Measurements from ENCODE around the gene AP1S1. TPM values are rescaled to one million over a fixed set of nuclear protein-coding genes. Genes with fewer than 3 reads are reported as not detected.

AP1S1 gene
- total and polyA plus RNA-seq, 9 of the 15 experiments (the other 6 are each of a cell fraction or from before 2014, with no cell fraction given): 4.4 to 149 (median 89.4) TPM

- TF ChIP-seq FOSL1 (tag; conservative IDR thresholded peaks at IDR 0.05) (peak; percentile 100), ZFP1 (CRISPR knock-in tag; IDR thresholded peaks at IDR 0.05) (no peak), CREM (IDR thresholded peaks at IDR 0.05; ENCODE audit: low read depth) (peak; percentile 95), TCFL5 (CRISPR knock-in tag; conservative IDR thresholded peaks at IDR 0.05) (no peak), C11orf30 (IDR thresholded peaks at IDR 0.05; ENCODE audit: low read depth) (peak; percentile 89), ZNF224 (CRISPR knock-in tag; IDR thresholded peaks at IDR 0.05) (no peak), RUNX1 (IDR thresholded peaks at IDR 0.05; ENCODE audit: low read depth) (no peak), PRMT5 (CRISPR knock-in tag; IDR thresholded peaks at IDR 0.05) (no peak), USF2 (CRISPR knock-in tag; IDR thresholded peaks at IDR 0.05) (peak; percentile 87), CBX8 (IDR thresholded peaks at IDR 0.05; ENCODE audit: borderline replicate concordance, extremely low read depth, low read depth, low read length, poor library complexity, severe bottlenecking) (no peak), NR2F6 (CRISPR knock-in tag; IDR thresholded peaks at IDR 0.05) (no peak), ZNF274 (IDR thresholded peaks at IDR 0.05; ENCODE audit: borderline replicate concordance, low read depth, low read length) (no peak), RFX7 (CRISPR knock-in tag; IDR thresholded peaks at IDR 0.05) (no peak), HMBOX1 (IDR thresholded peaks at IDR 0.05) (no peak), SRSF9 (IDR thresholded peaks at IDR 0.05; ENCODE audit: borderline replicate concordance, low read depth, low read length) (no peak), ZKSCAN3 (CRISPR knock-in tag; IDR thresholded peaks at IDR 0.05) (no peak), CC2D1A (IDR thresholded peaks at IDR 0.05) (peak; percentile 81), CSDE1 (IDR thresholded peaks at IDR 0.05) (no peak; a peak in 1 of 4 replicates), KAT7 (CRISPR knock-in tag; IDR thresholded peaks at IDR 0.05; ENCODE audit: borderline replicate concordance) (no peak), E2F8 (IDR thresholded peaks at IDR 0.05; ENCODE audit: low read depth, partially characterized antibody) (peak; percentile 80), PYGO2 (tag; IDR thresholded peaks at IDR 0.05) (no peak), TSHZ1 (CRISPR knock-in tag; IDR thresholded peaks at IDR 0.05) (no peak)
Measured at GRCh38 chr7:101138213-101138870, 15.9 kb upstream of the AP1S1 start (continued).
